Measurements from ENCODE around the gene ABLIM2. TPM values are rescaled to one million over a fixed set of nuclear protein-coding genes. Genes with fewer than 3 reads are reported as not detected.

ABLIM2 gene
- total and polyA plus RNA-seq, 2 of the 13 experiments (the other 11 are each of a cell fraction or from before 2014, with no cell fraction given) = 0.20 to 0.37 TPM

DNA sequence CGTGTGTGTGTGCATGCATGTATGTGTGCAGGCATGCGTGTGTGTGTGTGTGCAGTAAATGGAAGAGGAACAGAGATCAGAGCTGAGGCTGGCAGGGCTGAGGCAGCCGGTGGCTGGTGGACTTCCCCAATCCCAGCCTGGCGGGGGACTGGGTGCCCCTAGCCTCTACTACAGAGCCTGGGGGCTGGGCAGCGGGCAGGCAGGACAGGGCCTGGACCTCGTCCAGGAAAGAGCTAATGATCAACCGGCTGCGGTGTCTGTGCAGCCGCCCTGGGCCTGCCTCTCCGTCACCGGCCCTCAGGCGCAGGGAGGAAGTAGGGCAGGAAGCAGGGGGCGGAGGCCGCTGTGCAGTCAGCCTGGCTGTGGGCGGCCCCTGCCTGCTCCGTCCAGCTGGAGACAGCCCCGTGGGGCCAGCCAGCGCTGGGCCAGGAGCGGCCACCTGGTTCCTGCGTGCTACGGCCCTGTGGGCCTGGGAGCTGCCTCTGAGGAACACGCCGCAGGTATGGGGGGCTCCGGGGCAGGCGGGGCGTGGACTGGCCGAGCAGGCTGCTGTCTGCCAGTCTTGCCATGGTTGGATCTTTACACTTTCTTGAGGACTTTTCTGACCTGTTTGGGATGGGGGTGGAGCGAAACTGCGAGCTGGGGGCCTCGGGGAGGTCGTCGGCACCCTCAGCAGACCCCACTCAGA is 40.4 kb upstream of the ABLIM2 start, which contains the start of gene SH3TC1 (continued):
- TF ChIP-seq, protein P1, sequence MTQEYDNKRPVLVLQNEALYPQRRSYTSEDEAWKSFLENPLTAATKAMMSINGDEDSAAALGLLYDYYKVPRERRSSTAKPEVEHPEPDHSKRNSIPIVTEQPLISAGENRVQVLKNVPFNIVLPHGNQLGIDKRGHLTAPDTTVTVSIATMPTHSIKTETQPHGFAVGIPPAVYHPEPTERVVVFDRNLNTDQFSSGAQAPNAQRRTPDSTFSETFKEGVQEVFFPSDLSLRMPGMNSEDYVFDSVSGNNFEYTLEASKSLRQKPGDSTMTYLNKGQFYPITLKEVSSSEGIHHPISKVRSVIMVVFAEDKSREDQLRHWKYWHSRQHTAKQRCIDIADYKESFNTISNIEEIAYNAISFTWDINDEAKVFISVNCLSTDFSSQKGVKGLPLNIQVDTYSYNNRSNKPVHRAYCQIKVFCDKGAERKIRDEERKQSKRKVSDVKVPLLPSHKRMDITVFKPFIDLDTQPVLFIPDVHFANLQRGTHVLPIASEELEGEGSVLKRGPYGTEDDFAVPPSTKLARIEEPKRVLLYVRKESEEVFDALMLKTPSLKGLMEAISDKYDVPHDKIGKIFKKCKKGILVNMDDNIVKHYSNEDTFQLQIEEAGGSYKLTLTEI (CRISPR knock-in tag; conservative IDR thresholded peaks at IDR 0.05) = no peak
- TF ChIP-seq XBP1 (CRISPR knock-in tag; IDR thresholded peaks at IDR 0.05) (no peak), HOXA3 (CRISPR knock-in tag; IDR thresholded peaks at IDR 0.05) (peak; percentile 79), KDM2A (CRISPR knock-in tag; IDR thresholded peaks at IDR 0.05; ENCODE audit: borderline replicate concordance, low read depth) (peak; percentile 83), ZBTB26 (CRISPR knock-in tag; IDR thresholded peaks at IDR 0.05; ENCODE audit: borderline replicate concordance) (peak; percentile 27; the same call in 1 of the 2 replicates), TEAD2 (CRISPR knock-in tag; IDR thresholded peaks at IDR 0.05) (no peak), NFKBIZ (CRISPR knock-in tag; IDR thresholded peaks at IDR 0.05) (no peak), MXD4 (CRISPR knock-in tag; IDR thresholded peaks at IDR 0.05) (peak; percentile 81; the same call in 1 of the 2 replicates), RELA (CRISPR knock-in tag; IDR thresholded peaks at IDR 0.05) (no peak), ZBTB20 (CRISPR knock-in tag; IDR thresholded peaks at IDR 0.05; ENCODE audit: borderline replicate concordance, low read depth) (peak; percentile 14; the same call in 1 of the 2 replicates), ZIK1 (CRISPR knock-in tag; IDR thresholded peaks at IDR 0.05; ENCODE audit: borderline replicate concordance, low read depth) (no peak), CAMTA2 (CRISPR knock-in tag; IDR thresholded peaks at IDR 0.05; ENCODE audit: borderline replicate concordance) (0 out of 2 replicates have a peak, but pooled peaks have one; percentile 11), ZNF562 (CRISPR knock-in tag; IDR thresholded peaks at IDR 0.05; ENCODE audit: borderline replicate concordance) (no peak), ZNF431 (CRISPR knock-in tag; IDR thresholded peaks at IDR 0.05; ENCODE audit: borderline replicate concordance, low read depth) (peak; percentile 77; the same call in 1 of the 2 replicates), SRY (CRISPR knock-in tag; IDR thresholded peaks at IDR 0.05) (peak; percentile 70; the same call in 1 of the 2 replicates), ONECUT2 (CRISPR knock-in tag; IDR thresholded peaks at IDR 0.05) (no peak), ZNF484 (CRISPR knock-in tag; IDR thresholded peaks at IDR 0.05; ENCODE audit: borderline replicate concordance, low read depth) (no peak), YEATS2 (CRISPR knock-in tag; IDR thresholded peaks at IDR 0.05; ENCODE audit: borderline replicate concordance) (peak; percentile 51; the same call in 1 of the 2 replicates), ZNF7 (CRISPR knock-in tag; IDR thresholded peaks at IDR 0.05) (peak; percentile 27; the same call in 1 of the 2 replicates), ZNF543 (CRISPR knock-in tag; IDR thresholded peaks at IDR 0.05) (peak; percentile 98), ZSCAN25 (CRISPR knock-in tag; IDR thresholded peaks at IDR 0.05) (peak; percentile 92)
- TF ChIP-seq, protein P2, sequence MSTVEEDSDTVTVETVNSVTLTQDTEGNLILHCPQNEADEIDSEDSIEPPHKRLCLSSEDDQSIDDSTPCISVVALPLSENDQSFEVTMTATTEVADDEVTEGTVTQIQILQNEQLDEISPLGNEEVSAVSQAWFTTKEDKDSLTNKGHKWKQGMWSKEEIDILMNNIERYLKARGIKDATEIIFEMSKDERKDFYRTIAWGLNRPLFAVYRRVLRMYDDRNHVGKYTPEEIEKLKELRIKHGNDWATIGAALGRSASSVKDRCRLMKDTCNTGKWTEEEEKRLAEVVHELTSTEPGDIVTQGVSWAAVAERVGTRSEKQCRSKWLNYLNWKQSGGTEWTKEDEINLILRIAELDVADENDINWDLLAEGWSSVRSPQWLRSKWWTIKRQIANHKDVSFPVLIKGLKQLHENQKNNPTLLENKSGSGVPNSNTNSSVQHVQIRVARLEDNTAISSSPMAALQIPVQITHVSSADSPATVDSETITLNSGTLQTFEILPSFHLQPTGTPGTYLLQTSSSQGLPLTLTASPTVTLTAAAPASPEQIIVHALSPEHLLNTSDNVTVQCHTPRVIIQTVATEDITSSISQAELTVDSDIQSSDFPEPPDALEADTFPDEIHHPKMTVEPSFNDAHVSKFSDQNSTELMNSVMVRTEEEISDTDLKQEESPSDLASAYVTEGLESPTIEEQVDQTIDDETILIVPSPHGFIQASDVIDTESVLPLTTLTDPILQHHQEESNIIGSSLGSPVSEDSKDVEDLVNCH (CRISPR knock-in tag; IDR thresholded peaks at IDR 0.05) = peak; percentile 91; the same call in 1 of the 2 replicates
- TF ChIP-seq, protein P3, sequence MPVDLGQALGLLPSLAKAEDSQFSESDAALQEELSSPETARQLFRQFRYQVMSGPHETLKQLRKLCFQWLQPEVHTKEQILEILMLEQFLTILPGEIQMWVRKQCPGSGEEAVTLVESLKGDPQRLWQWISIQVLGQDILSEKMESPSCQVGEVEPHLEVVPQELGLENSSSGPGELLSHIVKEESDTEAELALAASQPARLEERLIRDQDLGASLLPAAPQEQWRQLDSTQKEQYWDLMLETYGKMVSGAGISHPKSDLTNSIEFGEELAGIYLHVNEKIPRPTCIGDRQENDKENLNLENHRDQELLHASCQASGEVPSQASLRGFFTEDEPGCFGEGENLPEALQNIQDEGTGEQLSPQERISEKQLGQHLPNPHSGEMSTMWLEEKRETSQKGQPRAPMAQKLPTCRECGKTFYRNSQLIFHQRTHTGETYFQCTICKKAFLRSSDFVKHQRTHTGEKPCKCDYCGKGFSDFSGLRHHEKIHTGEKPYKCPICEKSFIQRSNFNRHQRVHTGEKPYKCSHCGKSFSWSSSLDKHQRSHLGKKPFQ (CRISPR knock-in tag; IDR thresholded peaks at IDR 0.05; ENCODE audit: insufficient replicate concordance) = peak; percentile 30

Measured in HepG2 (cell line).